AG09309 (cell line): ENCODE data around the gene ATL2.

ENCODE experiments used
- DNase-seq: peaks from one replicate; pipeline ENCODE4 v3.0.0-alpha.2; 2010; ENCODE audit warnings: low read depth
- H3K4me3 ChIP-seq: 2 replicates; pipeline ENCODE4 v1.5.1; 2011; ENCODE audit warnings: mild to moderate bottlenecking, low read depth, low read length, moderate library complexity; ENCODE audit not compliant: control insufficient read depth
- TF ChIP-seq, protein P1 (sequence below): IDR thresholded peaks from 2 replicates; pipeline ENCODE4 v1.5.1; 2011; ENCODE audit warnings: mild to moderate bottlenecking, low read depth, low read length, inconsistent platforms; ENCODE audit not compliant: insufficient read depth, control insufficient read depth; ENCODE audit errors: missing control alignments

The ATL2 gene

DNA sequence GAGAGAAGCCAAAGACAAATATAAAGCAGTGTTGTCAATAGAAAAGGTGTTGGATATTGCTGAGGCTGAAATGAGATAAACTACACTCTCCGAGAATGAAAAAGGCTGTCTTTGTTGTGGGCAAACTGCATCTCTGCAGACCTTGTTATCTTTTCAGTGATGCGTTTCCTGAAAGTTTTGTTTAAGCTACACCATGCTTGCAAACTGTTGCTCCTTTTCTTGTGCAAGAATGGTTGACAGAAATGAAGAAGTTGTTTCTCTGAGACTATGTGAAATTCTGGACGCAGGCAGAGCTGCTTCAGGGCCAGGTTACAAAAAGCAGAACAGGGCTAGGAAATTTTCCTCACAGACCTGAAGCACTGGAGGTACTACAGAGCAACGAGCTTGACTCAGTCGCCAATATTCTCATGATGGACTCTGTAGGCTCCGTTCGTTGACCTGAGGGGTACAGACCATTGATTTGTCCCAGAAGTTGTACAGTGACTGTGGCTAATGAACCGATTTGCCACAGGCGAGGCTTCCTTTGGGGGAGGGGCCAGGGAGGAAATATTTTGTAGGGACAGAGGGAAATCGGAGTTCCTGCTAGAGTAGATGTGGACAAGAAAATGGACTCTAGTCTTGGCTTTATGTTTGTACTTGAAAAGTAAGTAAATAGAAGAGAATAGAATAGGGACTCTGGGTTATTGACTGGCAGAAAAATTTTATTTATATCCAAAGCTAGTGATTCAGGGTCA, 3.5 kb upstream of the ATL2 start:
- TF ChIP-seq, protein P1, sequence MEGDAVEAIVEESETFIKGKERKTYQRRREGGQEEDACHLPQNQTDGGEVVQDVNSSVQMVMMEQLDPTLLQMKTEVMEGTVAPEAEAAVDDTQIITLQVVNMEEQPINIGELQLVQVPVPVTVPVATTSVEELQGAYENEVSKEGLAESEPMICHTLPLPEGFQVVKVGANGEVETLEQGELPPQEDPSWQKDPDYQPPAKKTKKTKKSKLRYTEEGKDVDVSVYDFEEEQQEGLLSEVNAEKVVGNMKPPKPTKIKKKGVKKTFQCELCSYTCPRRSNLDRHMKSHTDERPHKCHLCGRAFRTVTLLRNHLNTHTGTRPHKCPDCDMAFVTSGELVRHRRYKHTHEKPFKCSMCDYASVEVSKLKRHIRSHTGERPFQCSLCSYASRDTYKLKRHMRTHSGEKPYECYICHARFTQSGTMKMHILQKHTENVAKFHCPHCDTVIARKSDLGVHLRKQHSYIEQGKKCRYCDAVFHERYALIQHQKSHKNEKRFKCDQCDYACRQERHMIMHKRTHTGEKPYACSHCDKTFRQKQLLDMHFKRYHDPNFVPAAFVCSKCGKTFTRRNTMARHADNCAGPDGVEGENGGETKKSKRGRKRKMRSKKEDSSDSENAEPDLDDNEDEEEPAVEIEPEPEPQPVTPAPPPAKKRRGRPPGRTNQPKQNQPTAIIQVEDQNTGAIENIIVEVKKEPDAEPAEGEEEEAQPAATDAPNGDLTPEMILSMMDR, result no peak
- no peak overlapping the region for H3K4me3 ChIP-seq
- DNase-seq, result no peak

DNA sequence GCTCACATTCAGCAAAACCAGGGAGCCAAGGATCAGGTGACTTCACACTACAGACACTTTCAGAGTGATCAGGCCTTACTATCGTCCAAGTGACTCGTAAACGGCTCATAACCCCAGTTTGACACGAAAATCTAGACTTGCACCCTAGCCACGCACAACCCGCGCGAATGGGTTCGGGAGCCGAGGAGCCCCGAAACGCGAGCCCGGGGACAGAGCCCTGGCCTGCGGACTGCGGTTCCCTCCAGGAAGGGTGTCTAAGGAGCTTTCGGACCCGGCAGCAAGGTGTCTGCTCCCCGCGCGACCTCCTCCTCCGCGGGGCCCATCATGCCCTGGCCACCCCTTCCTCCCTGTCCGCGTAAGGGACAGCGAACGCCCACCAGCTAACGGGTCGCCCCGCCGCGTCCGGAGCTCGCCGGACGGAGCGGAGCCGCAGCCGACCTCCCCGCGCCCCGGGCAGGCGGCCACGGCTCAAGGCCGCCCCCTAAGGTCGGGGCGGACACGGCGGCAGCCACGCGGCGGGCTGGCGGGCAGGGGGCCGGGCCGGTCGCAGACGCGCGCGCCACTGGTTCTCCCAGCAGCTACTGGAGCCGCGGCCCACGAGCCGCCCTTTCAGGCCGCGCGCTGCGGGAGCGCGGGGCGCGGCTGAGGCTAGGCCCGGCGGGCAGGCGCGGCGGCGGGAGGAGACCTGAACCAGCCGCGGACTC, 575 bp downstream of the ATL2 start:
- peak overlapping the region; percentile 96 for H3K4me3 ChIP-seq
- TF ChIP-seq, protein P1, result peak; percentile 29
- DNase-seq, result no peak

DNA sequence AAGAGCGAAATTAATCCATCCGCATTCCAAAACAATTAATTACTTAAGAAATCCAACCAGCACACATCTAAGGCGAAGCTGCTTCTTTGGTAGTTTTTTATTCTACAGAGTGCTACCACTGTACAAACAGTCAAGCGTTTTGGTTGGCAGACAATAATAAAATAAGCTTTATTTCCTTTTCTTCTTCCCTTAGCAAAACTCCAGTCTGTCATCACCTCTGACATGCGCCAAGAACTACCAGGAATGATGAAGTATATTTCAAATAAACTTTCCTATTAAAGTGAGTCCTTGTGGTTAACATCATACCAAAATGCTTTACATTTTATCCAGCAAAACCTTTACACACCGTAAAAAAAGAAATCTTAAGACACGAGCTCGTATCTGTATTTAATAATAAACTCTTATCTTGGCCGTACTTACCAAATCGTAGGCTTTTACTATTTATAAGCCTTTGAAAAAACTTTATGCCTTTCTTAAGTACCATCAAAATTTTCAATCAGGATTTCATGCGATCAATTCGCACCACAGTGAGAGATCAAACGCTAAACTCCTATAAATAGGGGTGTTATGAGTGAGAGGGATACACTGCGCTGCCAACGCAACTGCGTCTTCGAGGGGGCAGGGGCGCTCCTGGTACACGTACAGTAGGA, 1.3 kb downstream of the ATL2 start:
- DNase-seq, result no peak

DNA sequence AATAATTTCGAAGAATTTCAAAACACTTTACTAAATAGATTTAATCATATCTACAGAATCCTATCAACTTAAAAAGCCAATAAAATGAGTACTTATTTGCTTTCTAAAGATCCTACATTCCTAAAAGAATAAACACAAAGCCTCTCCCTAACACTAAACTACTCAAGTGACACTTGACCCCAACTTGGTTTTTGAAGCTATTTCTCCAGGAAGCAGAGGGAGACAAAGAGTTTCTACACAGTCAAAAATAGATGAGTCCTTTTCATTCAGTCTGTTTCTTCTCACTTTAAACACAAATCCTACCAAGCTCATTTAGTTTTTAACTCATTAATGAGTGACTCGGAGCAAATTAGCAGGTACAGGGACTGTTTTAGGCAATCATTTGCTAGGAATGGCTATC, 2.1 kb downstream of the ATL2 start:
- no peak for DNase-seq
- no peak overlapping the region for H3K4me3 ChIP-seq
- TF ChIP-seq, protein P1, result no peak

More for the DNA sequence above, 1.3 kb downstream of the ATL2 start:
- peak overlapping the region; percentile 96 for H3K4me3 ChIP-seq
- TF ChIP-seq, protein P1, result no peak

DNA sequence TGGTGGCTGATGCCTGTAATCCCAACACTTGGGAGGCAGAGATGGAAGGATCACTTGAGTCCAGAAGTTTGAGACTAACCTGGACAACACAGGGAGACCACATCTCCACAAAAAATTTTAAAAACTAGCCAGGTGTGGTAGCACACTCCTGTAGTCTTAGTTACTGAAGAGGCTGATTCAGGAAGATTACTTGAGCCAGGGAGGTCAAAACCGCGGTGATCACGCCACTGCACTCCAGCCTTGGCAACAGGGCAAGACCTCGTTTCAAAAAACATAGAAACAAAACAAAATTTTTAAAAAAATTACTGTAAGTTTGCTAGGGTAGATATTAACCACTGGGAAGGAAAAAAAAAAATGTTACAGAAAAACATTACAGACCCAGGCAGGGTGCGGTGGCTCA, 5.8 kb downstream of the ATL2 start:
- TF ChIP-seq, protein P1, result no peak

DNA sequence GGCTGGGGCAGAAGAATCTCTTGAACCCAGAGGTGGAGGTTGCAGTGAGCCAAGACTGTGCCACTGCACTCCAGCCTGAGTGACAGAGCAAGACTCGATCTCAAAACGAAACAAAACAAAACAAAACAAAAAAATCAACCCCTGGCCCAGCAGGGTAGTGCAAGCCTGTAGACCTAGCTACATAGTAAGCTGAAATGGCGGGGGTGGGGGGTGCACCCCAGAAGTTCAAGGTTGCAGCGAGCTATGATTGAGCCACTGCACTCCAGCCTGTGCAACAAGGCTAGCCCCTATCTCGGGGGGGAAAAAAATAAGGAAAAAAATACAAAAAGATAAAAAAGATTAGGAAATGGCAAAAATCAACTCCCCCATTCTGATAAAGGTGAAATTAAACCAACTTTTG, 6.4 kb downstream of the ATL2 start:
- no peak overlapping the region for H3K4me3 ChIP-seq
- TF ChIP-seq, protein P1, result no peak
- DNase-seq, result no peak

More for the DNA sequence above, 5.8 kb downstream of the ATL2 start:
- DNase-seq, result no peak
- H3K4me3 ChIP-seq, result no peak overlapping the region
